ENCODE measurements around the gene KCNK1.

The KCNK1 gene

GRCh38 chr1:233673261-233673946, 59.5 kb downstream of the KCNK1 start:
- Histone ChIP-seq H3K4me3 (ENCODE audit: low read length) (peak overlapping the region; percentile 63), H3K9me3 (ENCODE audit: insufficient read depth, low read length) (peaks cover 11% of the 10 kb centered on the region; the same call in 1 of the 2 replicates), H4K20me1 (ENCODE audit: insufficient read depth, low read length) (no peaks in the 10 kb centered on the region), H3K27me3 (ENCODE audit: low read depth, low read length) (no peaks in the 10 kb centered on the region), H3K27ac (ENCODE audit: low read length) (peak overlapping the region; percentile 80), H2AFZ (ENCODE audit: low read depth, low read length) (peak overlapping the region; percentile 33; the same call in 1 of the 2 replicates), H3K4me1 (ENCODE audit: low read length) (peaks cover 52% of the 10 kb centered on the region), H3K9ac (ENCODE audit: low read length) (peak overlapping the region; percentile 55), H3K4me2 (ENCODE audit: low read length) (peak overlapping the region; percentile 80), H3K79me2 (ENCODE audit: low read length) (no peaks in the 10 kb centered on the region), H3K36me3 (replicated peaks; ENCODE audit: low read depth, low read length) (peaks cover 22% of the 10 kb centered on the region)
- TF ChIP-seq CTCF (IDR thresholded peaks at IDR 0.05; ENCODE audit: low read depth, low read length) (no peak), EZH2phosphoT487 (IDR thresholded peaks at IDR 0.05; ENCODE audit: low read depth) (no peak)

GRCh38 chr1:233673947-233674431, 60.1 kb downstream of the KCNK1 start:
- H3K27ac ChIP-seq (ENCODE audit: low read length) = peak overlapping the region; percentile 80
- peaks cover 11% of the 10 kb centered on the region; the same call in 1 of the 2 replicates for H3K9me3 ChIP-seq (ENCODE audit: insufficient read depth, low read length)
- H3K4me1 ChIP-seq (ENCODE audit: low read length) = peaks cover 46% of the 10 kb centered on the region
- no peak for TF ChIP-seq CTCF (IDR thresholded peaks at IDR 0.05; ENCODE audit: low read depth, low read length)
- TF ChIP-seq EZH2phosphoT487 (IDR thresholded peaks at IDR 0.05; ENCODE audit: low read depth) = no peak
- H3K27me3 ChIP-seq (ENCODE audit: low read depth, low read length) = no peaks in the 10 kb centered on the region
- H3K4me3 ChIP-seq (ENCODE audit: low read length) = peak overlapping the region; percentile 63
- peak overlapping the region; percentile 80 for H3K4me2 ChIP-seq (ENCODE audit: low read length)
- no peaks in the 10 kb centered on the region for H3K79me2 ChIP-seq (ENCODE audit: low read length)
- peak overlapping the region; percentile 55 for H3K9ac ChIP-seq (ENCODE audit: low read length)
- peak overlapping the region; percentile 33; the same call in 1 of the 2 replicates for H2AFZ ChIP-seq (ENCODE audit: low read depth, low read length)
- no peaks in the 10 kb centered on the region for H4K20me1 ChIP-seq (ENCODE audit: insufficient read depth, low read length)
- peaks cover 22% of the 10 kb centered on the region for H3K36me3 ChIP-seq (replicated peaks; ENCODE audit: low read depth, low read length)

GRCh38 chr1:233675446-233675845, 61.5 kb downstream of the KCNK1 start:
- H2AFZ ChIP-seq (ENCODE audit: low read depth, low read length) = no peak overlapping the region
- H3K9ac ChIP-seq (ENCODE audit: low read length) = no peak overlapping the region
- H3K4me2 ChIP-seq (ENCODE audit: low read length) = no peak overlapping the region
- peak overlapping the region; percentile 80 for H3K27ac ChIP-seq (ENCODE audit: low read length)
- H3K4me1 ChIP-seq (ENCODE audit: low read length) = peaks cover 41% of the 10 kb centered on the region
- peaks cover 11% of the 10 kb centered on the region; the same call in 1 of the 2 replicates for H3K9me3 ChIP-seq (ENCODE audit: insufficient read depth, low read length)
- H4K20me1 ChIP-seq (ENCODE audit: insufficient read depth, low read length) = no peaks in the 10 kb centered on the region
- H3K36me3 ChIP-seq (replicated peaks; ENCODE audit: low read depth, low read length) = peaks cover 18% of the 10 kb centered on the region
- no peak for TF ChIP-seq EZH2phosphoT487 (IDR thresholded peaks at IDR 0.05; ENCODE audit: low read depth)
- no peak for TF ChIP-seq CTCF (IDR thresholded peaks at IDR 0.05; ENCODE audit: low read depth, low read length)
- no peaks in the 10 kb centered on the region for H3K79me2 ChIP-seq (ENCODE audit: low read length)
- H3K4me3 ChIP-seq (ENCODE audit: low read length) = no peak overlapping the region
- H3K27me3 ChIP-seq (ENCODE audit: low read depth, low read length) = no peaks in the 10 kb centered on the region

GRCh38 chr1:233675893-233676292, 62.0 kb downstream of the KCNK1 start:
- Histone ChIP-seq H4K20me1 (ENCODE audit: insufficient read depth, low read length) (no peaks in the 10 kb centered on the region), H3K4me2 (ENCODE audit: low read length) (no peak overlapping the region), H2AFZ (ENCODE audit: low read depth, low read length) (no peak overlapping the region), H3K27ac (ENCODE audit: low read length) (peak overlapping the region; percentile 80), H3K27me3 (ENCODE audit: low read depth, low read length) (no peaks in the 10 kb centered on the region), H3K9me3 (ENCODE audit: insufficient read depth, low read length) (peaks cover 11% of the 10 kb centered on the region; the same call in 1 of the 2 replicates), H3K79me2 (ENCODE audit: low read length) (no peaks in the 10 kb centered on the region), H3K9ac (ENCODE audit: low read length) (no peak overlapping the region), H3K36me3 (replicated peaks; ENCODE audit: low read depth, low read length) (peaks cover 18% of the 10 kb centered on the region), H3K4me3 (ENCODE audit: low read length) (no peak overlapping the region), H3K4me1 (ENCODE audit: low read length) (peaks cover 41% of the 10 kb centered on the region)
- TF ChIP-seq EZH2phosphoT487 (IDR thresholded peaks at IDR 0.05; ENCODE audit: low read depth) (no peak), CTCF (IDR thresholded peaks at IDR 0.05; ENCODE audit: low read depth, low read length) (no peak; the same call in 1 of the 2 replicates)

All from OCI-LY3 (cell line).